ENCODE results near the gene ZHX3. TPM values are rescaled to one million over a fixed set of nuclear protein-coding genes. Genes with fewer than 3 reads are reported as not detected.
A peak's percentile ranks its signal among the peaks of the same experiment; 100 is the strongest.

ZHX3 gene
- total and polyA plus RNA-seq, 10 donors, result 1.6 to 26.7 (median 12.3) TPM

DNA sequence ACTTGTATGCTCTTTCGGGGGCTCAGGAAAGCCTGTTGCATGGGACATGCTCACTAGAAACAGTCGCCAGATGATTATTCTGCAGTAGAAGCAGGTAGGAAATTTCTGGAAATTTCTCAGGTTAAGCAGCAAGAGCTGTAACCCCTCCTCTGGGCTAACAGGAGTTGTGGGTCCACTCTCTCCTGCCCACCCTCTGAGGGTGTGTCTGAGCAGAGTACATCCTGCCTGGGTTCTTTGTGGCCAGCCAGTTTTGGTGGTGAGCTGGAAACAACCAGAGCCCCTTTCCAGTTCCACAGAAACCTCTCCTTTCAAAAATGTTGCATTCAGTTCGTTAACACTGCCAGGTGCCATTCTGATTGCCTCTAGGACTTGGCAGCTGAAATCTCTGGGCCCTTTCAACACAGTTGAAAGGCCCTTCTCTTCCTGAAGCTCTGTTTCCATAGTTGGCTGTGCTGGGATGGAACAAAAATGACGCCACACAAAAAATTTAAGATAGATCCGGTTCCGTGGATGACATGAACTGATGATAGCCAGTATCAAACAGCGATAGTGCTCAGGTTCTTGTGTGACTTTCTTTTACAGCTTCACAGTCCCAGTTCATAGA lies 141.7 kb downstream of the ZHX3 start:
- 89 to 95% (median 93%) methylated on average over 7 of the region's 7 CpGs for WGBS, 5 donors
- H3K4me3 ChIP-seq, result no peak overlapping the region
- H3K27ac ChIP-seq, result peak overlapping the region in 1 of 8 donors; percentile 56
- no peaks in the 10 kb centered on the region for H3K9me3 ChIP-seq
- H3K27me3 ChIP-seq (replicated peaks in 1 of 7), result no peaks in the 10 kb centered on the region
- TF ChIP-seq POLR2A (IDR thresholded peaks at IDR 0.05) (no peak), POLR2AphosphoS5 (IDR thresholded peaks at IDR 0.05) (no peak), CTCF (IDR thresholded peaks at IDR 0.05 in 8 of 11, conservative IDR thresholded peaks at IDR 0.05 in 3 of 11) (no peak)
- intact Hi-C loops (cut with DNase I; ENCODE audit: low total_unique reads), result loop anchor here (10.0 kb wide), 1 partner anchor 49 kb away; no protein-coding TSS in a partner anchor
- peaks cover 0 to 77% (median 45%) of the 10 kb centered on the region in 6 donors for H3K36me3 ChIP-seq
- peaks cover 6 to 23% (median 14%) of the 10 kb centered on the region in 6 donors for H3K4me1 ChIP-seq
- DNase-seq, result no peak

- WGBS, 5 donors, result 82 to 98% (median 93%) methylated on average over 4 of the region's 4 CpGs
- DNase-seq, result no peak
- Histone ChIP-seq H3K27ac (peak overlapping the region in 1 of 8 donors; percentile 56), H3K27me3 (replicated peaks in 1 of 7) (no peaks in the 10 kb centered on the region), H3K4me1 (peaks cover 6 to 23% (median 14%) of the 10 kb centered on the region in 6 donors), H3K4me3 (no peak overlapping the region), H3K36me3 (peaks cover 0 to 83% (median 49%) of the 10 kb centered on the region in 6 donors), H3K9me3 (no peaks in the 10 kb centered on the region)
- intact Hi-C loops (cut with DNase I; ENCODE audit: low total_unique reads), result loop anchor here (10.0 kb wide), 1 partner anchor 50 kb away; no protein-coding TSS in a partner anchor
- TF ChIP-seq POLR2A (IDR thresholded peaks at IDR 0.05) (no peak), CTCF (IDR thresholded peaks at IDR 0.05 in 8 of 11, conservative IDR thresholded peaks at IDR 0.05 in 3 of 11) (no peak), POLR2AphosphoS5 (IDR thresholded peaks at IDR 0.05) (no peak)
These were observed 142.3 kb downstream of the ZHX3 start for GRCh38 chr20:41175201-41175651.

GRCh38 chr20:41174782-41175181 lies 142.7 kb downstream of the ZHX3 start:
- Histone ChIP-seq H3K36me3 (peaks cover 0 to 87% (median 53%) of the 10 kb centered on the region in 6 donors), H3K27ac (peak overlapping the region in 1 of 8 donors; percentile 56), H3K4me3 (no peak overlapping the region), H3K9me3 (no peaks in the 10 kb centered on the region), H3K27me3 (replicated peaks in 1 of 7) (no peaks in the 10 kb centered on the region), H3K4me1 (peaks cover 6 to 23% (median 14%) of the 10 kb centered on the region in 6 donors)
- intact Hi-C loops (cut with DNase I; ENCODE audit: low total_unique reads), result loop anchor here (10.0 kb wide), 1 partner anchor 50 kb away; no protein-coding TSS in a partner anchor
- WGBS, 5 donors, result 74 to 95% (median 83%) methylated on average over 1 to 2 of the region's 2 CpGs
- peak; percentile 47 for DNase-seq
- TF ChIP-seq POLR2AphosphoS5 (IDR thresholded peaks at IDR 0.05), result no peak
- no peak for TF ChIP-seq CTCF (IDR thresholded peaks at IDR 0.05 in 8 of 11, conservative IDR thresholded peaks at IDR 0.05 in 3 of 11)
- no peak for TF ChIP-seq POLR2A (IDR thresholded peaks at IDR 0.05)

GRCh38 chr20:41174373-41174772 lies 143.2 kb downstream of the ZHX3 start:
- Histone ChIP-seq H3K27me3 (replicated peaks in 1 of 7) (no peaks in the 10 kb centered on the region), H3K27ac (peak overlapping the region in 1 of 8 donors; percentile 56), H3K36me3 (peaks cover 0 to 91% (median 57%) of the 10 kb centered on the region in 6 donors), H3K4me3 (no peak overlapping the region), H3K9me3 (no peaks in the 10 kb centered on the region), H3K4me1 (peaks cover 6 to 23% (median 14%) of the 10 kb centered on the region in 6 donors)
- 83 to 97% (median 95%) methylated on average over 8 to 10 of the region's 10 CpGs for WGBS, 5 donors
- DNase-seq, result peak; percentile 67
- no peak for TF ChIP-seq POLR2A (IDR thresholded peaks at IDR 0.05)
- no peak for TF ChIP-seq POLR2AphosphoS5 (IDR thresholded peaks at IDR 0.05)
- no peak for TF ChIP-seq CTCF (IDR thresholded peaks at IDR 0.05 in 8 of 11, conservative IDR thresholded peaks at IDR 0.05 in 3 of 11)
- intact Hi-C loops (cut with DNase I; ENCODE audit: low total_unique reads), result loop anchor here (10.0 kb wide), 1 partner anchor 50 kb away; no protein-coding TSS in a partner anchor

Measured in spleen (tissue), 11 donors.